NCI-H1048 (cell line): Measurements from ENCODE around the gene TRABD2B.

ENCODE experiments used
- DNase-seq: peaks from one replicate; lab custom pipeline; 2025; lab: John Stamatoyannopoulos, UW

TRABD2B gene

GRCh38 chr1:47908258-47908657, 88.9 kb downstream of the TRABD2B start:
- DNase-seq, result no peak

GRCh38 chr1:47907177-47907528, 90.0 kb downstream of the TRABD2B start:
- no peak for DNase-seq

GRCh38 chr1:47906527-47907176, 90.5 kb downstream of the TRABD2B start:
- no peak for DNase-seq

DNA sequence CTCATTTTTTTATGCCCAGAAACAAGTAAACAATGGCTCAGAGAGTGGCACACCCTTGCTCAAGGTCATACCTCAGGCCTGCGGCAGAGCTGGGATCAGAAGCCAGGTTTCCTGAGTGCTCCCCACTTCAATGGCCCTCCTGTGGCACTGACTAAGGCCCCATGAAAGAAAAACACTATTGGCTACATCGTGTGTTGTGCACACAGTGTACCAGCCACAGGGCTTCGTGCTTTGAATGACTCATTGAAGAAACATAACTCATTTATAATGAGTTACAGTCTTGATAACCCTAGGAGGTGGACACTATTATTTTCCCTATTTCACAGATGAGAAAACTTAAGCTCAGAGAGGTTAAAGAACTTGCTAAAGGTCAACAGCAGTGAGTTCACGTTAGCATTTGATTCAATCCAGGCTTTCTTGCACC, 91.2 kb downstream of the TRABD2B start:
- no peak for DNase-seq

DNA sequence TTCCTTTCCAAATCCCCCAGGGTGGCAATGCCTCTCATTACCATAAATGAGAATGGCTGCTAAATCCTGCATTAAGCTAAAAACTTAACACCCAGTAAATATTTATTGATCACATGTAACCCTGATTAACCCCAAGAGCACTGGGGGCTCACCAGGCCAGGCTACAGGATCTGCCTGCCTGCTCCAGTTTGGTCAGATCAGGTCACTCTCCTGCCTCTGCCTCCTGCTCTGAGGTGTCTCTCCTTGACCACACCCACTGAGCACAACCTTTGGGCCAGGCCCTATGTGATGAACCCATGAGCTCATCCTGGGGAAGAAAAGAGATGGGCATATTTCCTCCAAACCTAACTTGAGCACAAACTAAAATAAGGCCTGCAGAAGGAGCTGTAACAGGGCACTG, 93.5 kb downstream of the TRABD2B start:
- DNase-seq, result no peak

DNA sequence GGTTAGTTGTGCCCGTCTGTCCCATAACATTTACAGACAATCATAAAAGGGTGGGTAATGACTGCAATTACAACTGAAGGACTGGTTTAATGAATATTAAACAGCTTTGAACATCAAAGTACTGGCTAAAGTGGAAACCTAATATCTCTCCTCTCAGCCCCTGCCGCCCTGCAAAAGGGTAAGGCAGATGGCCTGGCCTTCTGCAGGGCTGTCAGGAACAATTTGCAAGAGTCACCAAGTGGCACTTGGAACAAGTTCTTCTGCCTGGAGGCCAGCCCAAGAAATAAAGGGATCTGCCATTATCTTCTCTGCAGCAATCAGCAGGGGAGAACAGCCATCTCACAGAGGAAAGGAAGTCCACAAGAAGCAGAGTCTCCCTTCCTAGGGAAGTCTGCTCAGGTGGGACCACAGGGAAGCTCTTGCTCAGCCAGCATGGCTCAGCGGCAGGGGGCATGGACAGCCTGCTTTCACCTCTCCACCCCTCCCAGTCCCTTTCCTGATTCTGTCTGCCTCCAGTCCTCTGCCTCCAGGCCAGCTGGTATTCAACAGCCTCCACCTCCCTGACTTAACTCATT, 96.1 kb downstream of the TRABD2B start:
- DNase-seq, result no peak

- no peak for DNase-seq
Measured at GRCh38 chr1:47898133-47898845, 98.9 kb downstream of the TRABD2B start.

DNA sequence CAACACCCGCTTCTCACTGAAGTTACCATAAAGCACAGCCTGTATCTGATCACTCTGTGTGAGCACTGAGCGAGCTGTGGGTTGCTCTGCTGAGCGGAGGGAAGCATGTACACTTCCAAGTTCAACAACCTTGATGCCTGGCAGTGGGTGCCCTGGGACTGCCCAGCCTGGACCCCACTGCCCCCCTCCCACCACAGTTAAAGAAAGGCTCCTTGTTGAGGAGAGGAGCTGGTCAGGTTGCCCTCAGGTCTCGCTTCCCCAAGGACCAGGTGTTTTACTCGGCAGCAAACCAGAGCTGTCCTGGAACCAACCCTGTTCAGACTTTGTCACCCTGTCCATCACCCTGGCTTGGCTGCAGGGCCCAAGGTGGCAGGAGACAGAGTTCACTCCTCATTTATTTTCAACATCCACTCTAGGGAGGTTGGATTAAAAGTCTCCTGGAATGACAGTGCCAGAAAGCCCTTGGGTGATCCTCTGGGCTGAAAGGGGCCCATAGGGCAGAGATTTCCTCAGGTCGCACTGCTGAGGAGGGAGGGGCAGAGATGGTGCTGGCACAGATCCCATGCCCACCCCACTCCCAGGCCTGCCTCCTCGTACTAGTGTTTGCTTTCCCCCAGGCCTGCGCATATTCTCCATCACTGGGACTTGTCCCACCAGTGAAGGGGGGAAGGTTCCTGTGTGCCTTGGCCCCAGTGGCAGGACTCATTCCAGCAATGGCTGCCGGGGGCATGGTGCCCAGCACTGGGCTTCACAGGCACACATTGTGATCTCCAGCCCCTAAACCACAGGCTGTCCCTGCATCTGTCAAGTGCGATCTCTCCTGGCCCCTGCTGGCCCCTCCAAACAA, 101.7 kb downstream of the TRABD2B start:
- DNase-seq, result no peak

DNA sequence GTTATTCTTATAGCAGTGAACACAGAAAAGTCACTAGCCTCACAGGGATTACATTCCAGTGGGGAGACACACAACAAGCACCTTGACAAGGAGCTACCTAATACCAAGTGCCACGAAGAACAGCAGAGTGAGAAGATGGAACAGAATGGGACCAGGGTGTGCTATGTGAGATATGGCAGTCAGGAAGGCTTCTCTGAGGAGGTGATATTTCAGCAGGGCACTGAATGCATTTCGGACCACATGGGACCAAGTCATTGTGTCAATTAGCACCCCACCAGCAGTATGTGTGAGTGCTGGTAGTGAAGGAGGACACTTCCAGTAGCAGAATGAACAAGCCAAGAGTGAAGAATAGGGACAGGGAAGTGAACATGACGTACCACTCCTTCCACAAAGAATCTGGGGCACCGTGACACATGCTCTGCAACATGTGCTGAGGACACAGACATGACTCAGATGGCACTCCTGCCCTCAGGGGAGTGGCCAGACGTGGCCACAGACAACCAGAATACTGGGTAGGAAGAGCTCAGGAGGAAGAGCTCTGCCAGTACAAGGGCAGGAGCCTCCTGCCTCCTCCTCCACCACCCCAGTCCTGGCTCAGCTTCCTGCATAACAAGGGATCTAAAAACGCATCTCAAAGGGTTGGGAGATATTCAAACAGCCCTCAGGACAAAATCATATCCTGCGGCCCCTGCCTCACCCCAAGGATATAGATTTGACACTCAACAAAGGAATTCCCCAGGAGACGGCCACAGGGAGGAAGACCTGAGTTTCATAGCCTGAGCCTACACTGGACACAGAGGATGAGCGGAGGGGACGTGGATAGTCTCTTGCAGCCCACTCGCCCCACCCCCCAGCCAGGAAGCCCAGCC, 102.5 kb downstream of the TRABD2B start:
- DNase-seq, result no peak

- DNase-seq, result no peak
Measured at GRCh38 chr1:47893412-47893811, 103.8 kb downstream of the TRABD2B start.

GRCh38 chr1:47890779-47891178, 106.4 kb downstream of the TRABD2B start:
- DNase-seq, result no peak

DNA sequence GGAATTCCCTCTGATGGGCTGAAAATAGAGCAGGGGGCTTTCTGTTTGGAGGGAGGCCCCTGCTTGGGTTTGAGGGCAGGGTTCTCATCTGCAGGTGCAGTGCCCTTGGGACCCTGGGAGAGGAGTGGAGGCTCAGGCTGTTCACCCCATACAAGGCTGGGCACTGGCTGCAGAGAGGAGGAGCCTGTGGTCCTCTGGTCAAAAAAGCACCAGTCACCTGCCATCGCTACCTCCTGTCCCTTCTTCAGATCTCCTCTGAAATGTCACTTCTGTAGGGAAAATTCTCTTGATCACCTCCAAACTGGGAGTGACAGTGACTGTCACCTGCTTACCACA, 108.9 kb downstream of the TRABD2B start:
- no peak for DNase-seq

- DNase-seq, result no peak
Measured at GRCh38 chr1:47887475-47888293, 109.5 kb downstream of the TRABD2B start.

DNA sequence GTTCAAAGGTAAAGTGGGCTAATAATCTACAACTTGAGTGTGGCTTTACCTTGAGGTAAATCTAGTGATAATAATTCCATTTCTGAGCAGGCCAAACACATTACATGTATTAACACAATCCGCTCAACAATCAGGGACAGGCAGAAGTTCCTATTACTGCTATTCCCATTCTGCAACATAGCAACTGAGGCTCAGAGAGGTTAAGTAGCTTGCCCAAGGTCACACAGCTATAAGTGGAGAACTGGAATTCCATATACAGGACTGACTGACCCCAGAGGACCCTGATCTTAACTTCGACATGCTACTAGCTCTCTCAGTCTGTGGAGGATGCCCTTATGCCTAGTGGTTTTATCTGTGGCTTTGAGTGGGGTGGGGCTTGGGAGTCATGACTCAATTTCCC, 110.1 kb downstream of the TRABD2B start:
- no peak for DNase-seq

DNA sequence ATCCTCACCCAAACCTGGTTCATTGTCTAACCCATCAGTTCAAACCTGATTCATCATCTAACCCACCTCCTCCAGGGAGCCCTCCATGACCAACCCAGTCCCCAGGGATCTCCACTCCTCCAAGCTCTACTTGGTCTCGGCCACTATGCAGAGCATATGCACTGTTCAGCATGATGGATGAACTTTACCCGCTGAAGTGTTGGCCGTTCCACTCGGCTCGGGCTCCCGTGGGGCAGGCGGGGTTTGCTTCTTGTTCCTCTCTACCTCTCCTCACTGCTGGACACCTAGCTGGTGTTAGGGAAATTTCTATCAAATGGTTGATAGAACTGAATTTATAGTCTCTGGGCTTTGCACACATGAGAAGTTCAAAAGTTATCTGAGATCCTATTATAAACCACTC, 111.0 kb downstream of the TRABD2B start:
- DNase-seq, result no peak

- DNase-seq, result no peak
Measured at GRCh38 chr1:47885062-47885830, 111.9 kb downstream of the TRABD2B start.

DNA sequence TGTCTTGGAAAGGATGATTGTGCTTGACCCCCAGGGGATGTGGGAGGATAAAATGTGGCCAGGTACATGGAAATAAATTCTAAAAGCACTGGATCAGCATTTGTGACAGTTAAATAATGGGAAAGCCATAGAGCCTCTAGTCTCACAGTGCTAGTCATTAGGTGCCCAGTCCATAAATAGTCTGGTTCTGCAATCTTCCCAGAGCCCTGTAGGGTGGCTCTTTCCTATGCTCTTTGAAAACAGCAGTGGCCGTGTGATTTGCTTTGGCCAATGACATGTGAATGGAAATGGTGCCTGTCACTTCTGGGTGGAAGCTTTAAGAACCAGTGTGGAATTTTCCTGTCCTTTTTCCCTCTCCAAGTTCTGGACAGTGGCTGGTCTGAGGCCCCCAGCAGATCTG, 113.2 kb downstream of the TRABD2B start:
- no peak for DNase-seq

DNA sequence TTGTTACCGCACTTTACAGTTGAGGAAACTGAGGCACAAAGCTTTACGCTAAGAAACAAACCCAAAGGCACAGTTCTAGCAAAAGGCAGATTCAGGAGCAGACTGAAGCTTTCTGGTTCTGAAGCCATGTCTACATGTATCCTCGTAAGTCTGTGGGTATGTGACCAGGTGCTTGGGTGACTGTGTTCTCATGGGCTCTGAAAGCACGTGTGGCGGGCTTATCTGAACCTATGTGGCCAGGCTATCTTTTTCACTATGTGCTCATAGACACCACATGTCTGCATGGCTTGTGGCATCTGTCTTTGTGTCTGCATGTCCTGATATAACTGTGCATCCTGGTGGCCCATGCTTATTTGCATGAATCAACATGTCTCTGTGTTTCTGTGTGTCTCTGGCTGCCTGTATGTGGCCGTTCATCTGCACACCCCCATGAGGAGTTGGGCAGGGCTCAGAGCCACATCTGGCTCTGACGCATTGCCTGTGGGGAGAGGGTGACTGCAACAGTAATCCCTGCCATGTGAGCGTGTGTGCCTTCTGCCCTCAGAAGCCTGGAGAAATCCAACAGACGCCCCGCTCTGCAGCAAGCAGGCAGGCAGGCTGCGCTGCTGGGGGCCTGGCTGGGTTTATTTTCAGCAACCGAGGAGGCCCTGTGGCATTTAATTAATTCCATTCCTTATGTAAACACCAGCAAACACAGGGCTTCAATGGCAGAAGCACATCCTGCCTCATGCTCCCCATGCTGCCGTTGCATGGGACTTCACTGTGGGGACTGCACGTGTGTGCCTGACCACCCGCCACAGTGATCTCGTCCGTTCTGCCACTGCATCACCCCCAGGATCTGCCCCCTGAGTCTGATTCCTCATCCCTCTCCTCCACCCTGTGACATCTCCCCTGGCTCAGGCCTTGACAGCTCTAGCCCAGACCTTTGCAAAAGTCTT, 115.4 kb downstream of the TRABD2B start:
- no peak for DNase-seq

GRCh38 chr1:47876587-47876963, 120.6 kb downstream of the TRABD2B start:
- DNase-seq, result no peak
